Measurements from ENCODE around the gene TAS2R43. TPM values are rescaled to one million over a fixed set of nuclear protein-coding genes. Genes with fewer than 3 reads are reported as not detected.
"Not testable (repeated sequence)": the region's sequence is repeated elsewhere in the genome, so short reads cannot be mapped to it uniquely, and the experiment has no call there.

Gene TAS2R43
- polyA plus RNA-seq, 1 donor from 2014 or later: 0.35 TPM

DNA sequence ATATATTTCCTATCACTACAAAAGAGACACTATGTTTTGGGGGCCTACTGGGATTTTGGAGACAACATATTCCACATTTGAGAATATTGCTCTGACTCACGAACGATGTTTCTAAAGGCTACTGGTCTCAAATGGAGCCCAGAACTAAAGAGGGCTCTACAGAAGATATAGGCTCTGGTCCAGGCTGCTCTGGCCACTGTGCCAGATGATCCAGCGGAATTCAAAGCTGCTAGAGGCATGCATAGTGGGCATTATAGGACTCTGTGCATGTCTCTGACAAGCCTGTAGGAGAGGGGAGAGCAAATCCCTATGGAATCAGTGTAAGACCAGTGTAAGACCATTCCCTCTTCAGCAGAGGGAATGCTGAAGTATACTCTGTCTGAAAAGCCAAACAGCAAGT is 38.3 kb upstream of the TAS2R43 start:
- no peaks in the 10 kb centered on the region for H4K20me1 ChIP-seq (ENCODE audit: insufficient read depth)
- no peaks in the 10 kb centered on the region for H3K36me3 ChIP-seq (ENCODE audit: insufficient read depth, low read length)
- no peaks in the 10 kb centered on the region for H3K9me3 ChIP-seq (ENCODE audit: low read length)
- no peak overlapping the region for H3K27ac ChIP-seq (ENCODE audit: low read length)
- H3K9me2 ChIP-seq (ENCODE audit: insufficient read depth, low read length): no peaks in the 10 kb centered on the region
- H2AFZ ChIP-seq (ENCODE audit: low read depth, low read length): no peak overlapping the region
- H3K79me2 ChIP-seq (replicated peaks; ENCODE audit: insufficient read depth, low read length): peaks cover 26% of the 10 kb centered on the region
- no peak for TF ChIP-seq RAD21 (conservative IDR thresholded peaks at IDR 0.05)
- no peak for TF ChIP-seq MXI1 (conservative IDR thresholded peaks at IDR 0.05; ENCODE audit: poor library complexity, severe bottlenecking)
- TF ChIP-seq, protein P1, sequence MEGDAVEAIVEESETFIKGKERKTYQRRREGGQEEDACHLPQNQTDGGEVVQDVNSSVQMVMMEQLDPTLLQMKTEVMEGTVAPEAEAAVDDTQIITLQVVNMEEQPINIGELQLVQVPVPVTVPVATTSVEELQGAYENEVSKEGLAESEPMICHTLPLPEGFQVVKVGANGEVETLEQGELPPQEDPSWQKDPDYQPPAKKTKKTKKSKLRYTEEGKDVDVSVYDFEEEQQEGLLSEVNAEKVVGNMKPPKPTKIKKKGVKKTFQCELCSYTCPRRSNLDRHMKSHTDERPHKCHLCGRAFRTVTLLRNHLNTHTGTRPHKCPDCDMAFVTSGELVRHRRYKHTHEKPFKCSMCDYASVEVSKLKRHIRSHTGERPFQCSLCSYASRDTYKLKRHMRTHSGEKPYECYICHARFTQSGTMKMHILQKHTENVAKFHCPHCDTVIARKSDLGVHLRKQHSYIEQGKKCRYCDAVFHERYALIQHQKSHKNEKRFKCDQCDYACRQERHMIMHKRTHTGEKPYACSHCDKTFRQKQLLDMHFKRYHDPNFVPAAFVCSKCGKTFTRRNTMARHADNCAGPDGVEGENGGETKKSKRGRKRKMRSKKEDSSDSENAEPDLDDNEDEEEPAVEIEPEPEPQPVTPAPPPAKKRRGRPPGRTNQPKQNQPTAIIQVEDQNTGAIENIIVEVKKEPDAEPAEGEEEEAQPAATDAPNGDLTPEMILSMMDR (IDR thresholded peaks at IDR 0.05; ENCODE audit: poor library complexity, severe bottlenecking): no peak
- no peak for TF ChIP-seq SMC3 (conservative IDR thresholded peaks at IDR 0.05; ENCODE audit: poor library complexity)
- no peak for TF ChIP-seq POLR2AphosphoS5 (IDR thresholded peaks at IDR 0.05)
- no peak for TF ChIP-seq EP300 (conservative IDR thresholded peaks at IDR 0.05; ENCODE audit: poor library complexity, severe bottlenecking)
- TF ChIP-seq EZH2 (IDR thresholded peaks at IDR 0.05; ENCODE audit: borderline replicate concordance, insufficient read depth, low read length, poor library complexity, severe bottlenecking): no peak
- TF ChIP-seq, protein P2, sequence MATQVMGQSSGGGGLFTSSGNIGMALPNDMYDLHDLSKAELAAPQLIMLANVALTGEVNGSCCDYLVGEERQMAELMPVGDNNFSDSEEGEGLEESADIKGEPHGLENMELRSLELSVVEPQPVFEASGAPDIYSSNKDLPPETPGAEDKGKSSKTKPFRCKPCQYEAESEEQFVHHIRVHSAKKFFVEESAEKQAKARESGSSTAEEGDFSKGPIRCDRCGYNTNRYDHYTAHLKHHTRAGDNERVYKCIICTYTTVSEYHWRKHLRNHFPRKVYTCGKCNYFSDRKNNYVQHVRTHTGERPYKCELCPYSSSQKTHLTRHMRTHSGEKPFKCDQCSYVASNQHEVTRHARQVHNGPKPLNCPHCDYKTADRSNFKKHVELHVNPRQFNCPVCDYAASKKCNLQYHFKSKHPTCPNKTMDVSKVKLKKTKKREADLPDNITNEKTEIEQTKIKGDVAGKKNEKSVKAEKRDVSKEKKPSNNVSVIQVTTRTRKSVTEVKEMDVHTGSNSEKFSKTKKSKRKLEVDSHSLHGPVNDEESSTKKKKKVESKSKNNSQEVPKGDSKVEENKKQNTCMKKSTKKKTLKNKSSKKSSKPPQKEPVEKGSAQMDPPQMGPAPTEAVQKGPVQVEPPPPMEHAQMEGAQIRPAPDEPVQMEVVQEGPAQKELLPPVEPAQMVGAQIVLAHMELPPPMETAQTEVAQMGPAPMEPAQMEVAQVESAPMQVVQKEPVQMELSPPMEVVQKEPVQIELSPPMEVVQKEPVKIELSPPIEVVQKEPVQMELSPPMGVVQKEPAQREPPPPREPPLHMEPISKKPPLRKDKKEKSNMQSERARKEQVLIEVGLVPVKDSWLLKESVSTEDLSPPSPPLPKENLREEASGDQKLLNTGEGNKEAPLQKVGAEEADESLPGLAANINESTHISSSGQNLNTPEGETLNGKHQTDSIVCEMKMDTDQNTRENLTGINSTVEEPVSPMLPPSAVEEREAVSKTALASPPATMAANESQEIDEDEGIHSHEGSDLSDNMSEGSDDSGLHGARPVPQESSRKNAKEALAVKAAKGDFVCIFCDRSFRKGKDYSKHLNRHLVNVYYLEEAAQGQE (IDR thresholded peaks at IDR 0.05; ENCODE audit: borderline replicate concordance): no peak
- no peak for TF ChIP-seq TAF1 (IDR thresholded peaks at IDR 0.05; ENCODE audit: low read depth)
- no peak overlapping the region for H3K4me3 ChIP-seq (ENCODE audit: low read length)
- H3K27me3 ChIP-seq (ENCODE audit: insufficient read depth, low read depth, low read length): no peaks in the 10 kb centered on the region
- no peak overlapping the region for H3K4me2 ChIP-seq (ENCODE audit: low read length)
- H3F3A ChIP-seq (ENCODE audit: insufficient read depth, low read length, poor library complexity, severe bottlenecking): no peaks in the 10 kb centered on the region
- no peak overlapping the region for H3K9ac ChIP-seq (ENCODE audit: low read length)

- not testable (repeated sequence) for H3K4me2 ChIP-seq (ENCODE audit: low read length); H3K4me3 ChIP-seq (ENCODE audit: low read length); H4K20me1 ChIP-seq (ENCODE audit: insufficient read depth); H3K27me3 ChIP-seq (ENCODE audit: insufficient read depth, low read depth, low read length); H3F3A ChIP-seq (ENCODE audit: insufficient read depth, low read length, poor library complexity, severe bottlenecking); H3K36me3 ChIP-seq (ENCODE audit: insufficient read depth, low read length); H3K9ac ChIP-seq (ENCODE audit: low read length); H2AFZ ChIP-seq (ENCODE audit: low read depth, low read length); H3K9me3 ChIP-seq (ENCODE audit: low read length); H3K27ac ChIP-seq (ENCODE audit: low read length); H3K9me2 ChIP-seq (ENCODE audit: insufficient read depth, low read length)
- peaks cover 57% of the 10 kb centered on the region for H3K79me2 ChIP-seq (replicated peaks; ENCODE audit: insufficient read depth, low read length)
Observed at GRCh38 chr12:11114130-11114529, 22.0 kb upstream of the TAS2R43 start.

DNA sequence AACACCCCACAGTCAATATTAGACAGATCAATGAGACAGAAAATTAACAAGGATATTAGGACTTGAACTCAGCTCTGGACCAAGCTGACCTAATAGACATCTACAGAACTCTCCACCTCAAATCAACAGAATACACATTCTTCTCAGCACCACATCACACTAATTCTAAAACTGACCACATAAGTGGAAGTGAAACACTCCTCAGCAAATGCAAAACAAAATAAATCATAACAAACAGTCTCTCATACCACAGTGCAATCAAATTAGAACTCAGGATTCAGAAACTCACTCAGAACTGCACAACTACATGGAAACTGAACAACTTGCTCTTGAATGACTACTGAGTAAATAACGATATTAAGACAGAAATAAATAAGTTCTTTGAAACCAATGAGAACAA is 19.1 kb upstream of the TAS2R43 start:
- H3K79me2 ChIP-seq (replicated peaks; ENCODE audit: insufficient read depth, low read length): peaks cover 41% of the 10 kb centered on the region
- H3K27me3 ChIP-seq (ENCODE audit: insufficient read depth, low read depth, low read length); H2AFZ ChIP-seq (ENCODE audit: low read depth, low read length); H3K9me2 ChIP-seq (ENCODE audit: insufficient read depth, low read length); H3K4me3 ChIP-seq (ENCODE audit: low read length); H3K36me3 ChIP-seq (ENCODE audit: insufficient read depth, low read length); H3K9ac ChIP-seq (ENCODE audit: low read length); H3F3A ChIP-seq (ENCODE audit: insufficient read depth, low read length, poor library complexity, severe bottlenecking); H4K20me1 ChIP-seq (ENCODE audit: insufficient read depth); H3K4me2 ChIP-seq (ENCODE audit: low read length); H3K27ac ChIP-seq (ENCODE audit: low read length); H3K9me3 ChIP-seq (ENCODE audit: low read length): not testable (repeated sequence)

Measured in neural cell (in vitro differentiated cells).